Astrocyte of the spinal cord (primary cell): ENCODE results near the gene CFAP99.

Source experiments
- DNase-seq: peaks from one replicate; pipeline ENCODE4 v3.0.0; 2011; ENCODE audit warnings: low read depth, low spot score
- H3K4me3 ChIP-seq: 2 replicates; pipeline ENCODE4 v1.5.1; 2011; ENCODE audit warnings: low read depth, mild to moderate bottlenecking, low read length, moderate library complexity
- in situ Hi-C: cut with HindIII; loops from 2 replicates; pipeline ENCODE4 v1.10.0; 2017; ENCODE audit warnings: low sequenced_read_pairs
- TF ChIP-seq, protein P1 (sequence below): IDR thresholded peaks from 2 replicates; pipeline ENCODE4 v1.5.1; 2012; ENCODE audit warnings: low read depth, mild to moderate bottlenecking, low read length, inconsistent platforms

CFAP99 gene

DNA sequence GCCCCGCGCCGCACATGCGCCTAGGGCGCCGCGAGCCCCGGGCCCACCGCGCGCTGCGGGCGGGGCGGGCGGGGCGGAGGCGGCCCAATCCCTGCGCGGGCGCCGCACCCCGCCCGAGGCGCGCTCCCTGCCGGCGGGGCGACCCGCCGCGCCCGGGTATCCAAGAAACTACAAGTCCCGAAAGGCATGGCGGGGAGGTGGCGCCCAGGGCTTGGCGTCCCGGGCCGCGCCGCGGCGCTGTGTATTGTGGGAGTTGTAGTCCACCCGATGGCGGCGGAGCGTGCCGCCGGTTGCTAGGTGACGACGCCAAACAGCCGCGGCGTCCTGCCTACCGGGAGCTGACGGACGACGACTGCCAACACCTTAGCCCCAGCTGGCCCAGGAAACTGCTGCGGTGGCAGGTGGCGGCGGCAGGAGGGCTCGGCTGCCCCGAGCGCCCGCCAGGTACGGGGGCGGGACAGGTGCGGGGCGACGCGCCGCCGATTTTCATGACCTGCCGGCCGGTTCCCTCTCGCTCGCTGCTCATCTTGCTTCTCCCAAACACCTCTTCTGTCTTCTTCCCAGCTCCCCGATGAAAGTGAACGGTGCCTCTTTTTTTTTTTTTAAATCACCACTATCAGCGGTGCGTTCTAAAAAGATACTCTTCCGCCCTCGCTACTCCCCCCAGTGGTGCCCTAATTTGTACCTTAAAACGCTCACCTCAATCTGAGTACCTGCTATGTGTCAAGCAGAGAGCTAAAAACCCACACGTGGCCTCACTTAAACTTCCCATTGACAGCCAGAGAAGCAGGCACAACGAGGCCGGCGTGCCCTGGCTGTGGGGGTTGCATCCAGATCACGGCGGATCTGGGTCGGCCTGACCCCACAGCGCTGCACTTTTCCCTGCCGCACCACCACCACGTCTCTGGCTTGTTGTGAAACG, at the start of gene CFAP99:
TSS of gene CFAP99 (plus strand) at position 306 of the 922 bp plus-strand sequence.
- TF ChIP-seq, protein P1, sequence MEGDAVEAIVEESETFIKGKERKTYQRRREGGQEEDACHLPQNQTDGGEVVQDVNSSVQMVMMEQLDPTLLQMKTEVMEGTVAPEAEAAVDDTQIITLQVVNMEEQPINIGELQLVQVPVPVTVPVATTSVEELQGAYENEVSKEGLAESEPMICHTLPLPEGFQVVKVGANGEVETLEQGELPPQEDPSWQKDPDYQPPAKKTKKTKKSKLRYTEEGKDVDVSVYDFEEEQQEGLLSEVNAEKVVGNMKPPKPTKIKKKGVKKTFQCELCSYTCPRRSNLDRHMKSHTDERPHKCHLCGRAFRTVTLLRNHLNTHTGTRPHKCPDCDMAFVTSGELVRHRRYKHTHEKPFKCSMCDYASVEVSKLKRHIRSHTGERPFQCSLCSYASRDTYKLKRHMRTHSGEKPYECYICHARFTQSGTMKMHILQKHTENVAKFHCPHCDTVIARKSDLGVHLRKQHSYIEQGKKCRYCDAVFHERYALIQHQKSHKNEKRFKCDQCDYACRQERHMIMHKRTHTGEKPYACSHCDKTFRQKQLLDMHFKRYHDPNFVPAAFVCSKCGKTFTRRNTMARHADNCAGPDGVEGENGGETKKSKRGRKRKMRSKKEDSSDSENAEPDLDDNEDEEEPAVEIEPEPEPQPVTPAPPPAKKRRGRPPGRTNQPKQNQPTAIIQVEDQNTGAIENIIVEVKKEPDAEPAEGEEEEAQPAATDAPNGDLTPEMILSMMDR, result peak; percentile 20
- peak; percentile 94 for DNase-seq
- in situ Hi-C loops, result no loop called here
- peak within 1 kb of the TSS; percentile 60 for H3K4me3 ChIP-seq

DNA sequence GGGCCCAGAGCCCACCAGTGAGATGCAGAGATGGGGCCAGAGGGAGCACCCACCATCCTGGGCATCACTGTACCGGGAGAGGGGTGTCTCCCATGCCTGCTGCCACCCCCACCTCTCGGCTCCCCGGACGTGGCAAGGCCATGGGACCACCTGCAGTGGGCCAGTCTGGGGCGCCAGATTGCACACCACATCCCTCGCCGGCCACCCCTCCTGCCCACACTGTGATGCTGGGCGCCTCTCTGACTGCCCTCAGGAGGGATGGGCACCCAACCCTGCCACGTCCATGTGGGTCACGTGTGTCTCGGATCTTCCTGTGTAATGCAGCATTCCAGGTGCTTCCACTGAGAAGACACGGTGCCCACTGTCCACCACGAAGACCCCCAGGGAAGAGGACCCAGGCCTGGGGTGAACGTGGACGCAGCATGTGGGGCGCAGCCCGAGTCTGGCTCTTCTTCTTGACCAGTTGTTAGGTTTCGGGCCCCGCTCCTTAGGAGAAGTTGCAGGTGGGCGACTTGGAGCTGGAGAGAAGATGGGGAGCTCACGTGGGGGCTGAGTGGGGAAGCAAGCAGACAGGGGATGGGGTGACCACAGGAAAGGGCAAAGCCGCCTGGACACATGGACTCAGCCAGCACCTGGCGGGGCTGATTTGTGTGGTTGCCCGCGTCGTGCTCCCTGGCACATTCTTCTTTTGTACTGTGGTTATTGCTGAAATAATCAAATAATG, 48.0 kb upstream of the CFAP99 start:
- in situ Hi-C loops, result no loop called here
- no peak overlapping the region for H3K4me3 ChIP-seq
- TF ChIP-seq, protein P1, result no peak
- no peak for DNase-seq

DNA sequence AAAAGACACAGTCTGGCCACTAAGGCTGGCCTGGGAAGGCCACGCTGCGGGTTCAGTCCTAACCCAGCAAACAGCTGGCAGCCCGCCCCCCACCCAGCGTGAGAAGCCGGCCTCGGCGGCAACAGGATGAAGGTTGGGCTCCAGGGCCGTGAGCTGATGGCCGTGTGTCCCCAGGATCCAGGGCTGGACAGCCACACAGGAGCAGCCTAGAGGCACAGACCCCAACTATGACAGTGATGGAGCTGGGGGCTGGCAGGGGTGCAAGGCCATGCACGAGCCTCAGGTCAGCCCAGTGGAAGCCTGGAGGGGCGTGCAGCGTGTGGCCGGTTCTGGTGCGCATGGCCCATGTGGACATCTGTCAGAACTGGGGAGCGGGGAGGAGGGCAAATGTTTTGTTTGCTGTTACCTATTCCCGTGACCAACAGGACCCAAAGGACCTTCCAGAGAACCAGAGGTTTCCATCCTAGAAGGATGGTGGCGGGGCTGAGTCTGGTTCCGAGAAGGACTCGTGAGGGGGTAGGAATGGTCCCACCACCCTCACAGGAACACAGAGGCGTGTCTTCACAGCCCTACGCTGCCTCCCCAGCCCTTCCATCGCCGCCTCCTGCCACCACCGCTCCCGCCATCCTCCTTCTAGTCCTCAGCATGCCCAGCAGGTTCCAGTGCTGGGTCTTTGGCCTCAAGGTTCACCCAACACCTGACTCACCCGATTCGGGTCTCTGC, 46.8 kb upstream of the CFAP99 start:
- no peak overlapping the region for H3K4me3 ChIP-seq
- no peak for DNase-seq
- in situ Hi-C loops, result no loop called here
- TF ChIP-seq, protein P1, result no peak

DNA sequence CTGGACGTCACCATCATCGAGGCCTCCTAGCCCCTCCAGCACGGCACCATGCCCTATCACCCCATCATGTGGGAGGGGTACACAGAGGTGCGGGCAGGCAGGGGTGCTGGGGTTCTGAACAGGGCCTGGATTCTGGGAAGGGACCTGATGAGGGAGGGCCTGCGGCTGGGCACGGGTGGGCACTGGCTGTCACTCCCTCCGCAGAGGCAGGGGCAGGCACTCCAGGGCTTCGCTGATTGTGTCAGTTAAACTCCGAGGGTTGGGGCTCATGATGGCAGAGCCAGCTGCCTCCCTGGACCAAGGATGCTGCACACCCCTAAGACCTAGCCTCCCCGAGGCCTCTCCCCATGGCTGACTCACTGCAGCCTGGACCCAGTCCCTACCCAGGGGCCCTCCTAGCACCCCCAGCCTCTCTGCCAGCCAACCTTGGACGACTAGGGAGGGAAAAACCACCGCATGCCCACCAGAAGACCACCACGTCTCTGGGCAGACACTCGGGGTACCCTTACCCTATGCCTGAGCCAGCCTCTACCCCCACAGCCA, 46.2 kb upstream of the CFAP99 start:
- TF ChIP-seq, protein P1, result no peak
- H3K4me3 ChIP-seq, result no peak overlapping the region
- no peak for DNase-seq
- in situ Hi-C loops, result no loop called here

DNA sequence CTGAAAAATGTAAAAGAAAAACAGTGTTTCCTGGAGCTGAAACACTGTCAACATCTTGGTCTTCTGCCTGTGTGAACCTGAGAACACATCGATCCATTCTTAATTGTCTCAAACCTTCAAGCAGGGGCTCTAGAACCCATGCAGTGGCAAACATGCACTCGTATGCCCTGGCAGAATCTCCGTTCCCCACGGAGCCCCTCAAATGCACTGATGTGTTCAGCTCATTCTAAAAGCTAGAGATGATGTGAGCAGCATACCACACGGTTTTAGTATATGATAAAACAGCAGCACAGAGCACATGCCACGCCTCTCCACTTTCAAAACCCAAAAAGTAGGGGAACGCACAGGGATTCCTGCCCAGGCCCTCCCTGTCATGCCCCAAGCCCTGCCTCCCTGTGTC, 45.2 kb upstream of the CFAP99 start:
- H3K4me3 ChIP-seq, result no peak overlapping the region
- in situ Hi-C loops, result no loop called here
- TF ChIP-seq, protein P1, result no peak
- DNase-seq, result no peak

DNA sequence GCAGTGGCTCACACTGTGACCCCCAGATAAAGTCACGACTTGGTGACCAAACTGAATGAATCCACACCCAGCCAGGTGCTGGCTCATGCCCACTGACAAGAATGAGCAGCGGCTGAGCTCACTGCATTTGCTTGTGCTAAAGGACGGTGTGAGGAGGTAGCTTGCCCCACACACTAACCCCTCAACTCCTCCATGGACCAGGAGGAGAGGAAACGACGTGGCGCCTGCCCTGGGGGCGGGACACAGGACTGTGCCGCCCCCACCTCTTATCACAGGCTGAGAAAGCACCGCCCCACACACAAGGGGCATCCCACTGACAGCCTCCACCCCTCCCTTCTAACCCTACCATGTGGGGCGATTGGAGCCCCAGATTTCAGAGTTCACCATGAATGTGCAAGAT, 43.3 kb upstream of the CFAP99 start:
- no peak overlapping the region for H3K4me3 ChIP-seq
- DNase-seq, result no peak
- in situ Hi-C loops, result no loop called here
- TF ChIP-seq, protein P1, result no peak
